Testis (tissue), 2 donors: ENCODE results near the gene VPS18.

Source experiments
- CTCF ChIP-seq, 3 experiments: fragments of 450-650 bp in 2 of 3; fragments of 200-600 bp in 1 of 3; sonication (generic) in 1 of 3; IDR thresholded peaks; one replicate each; pipeline ENCODE4 v1.5.1; 2016 to 2019; ENCODE audit warnings: antibody characterized with exemption in 3 of 3, mild to moderate bottlenecking in 2 of 3, moderate library complexity in 1 of 3
- POLR2A ChIP-seq: fragments of 450-650 bp; IDR thresholded peaks from one replicate; pipeline ENCODE4 v1.6.1; 2017; ENCODE audit warnings: antibody characterized with exemption, mild to moderate bottlenecking, moderate library complexity

DNA sequence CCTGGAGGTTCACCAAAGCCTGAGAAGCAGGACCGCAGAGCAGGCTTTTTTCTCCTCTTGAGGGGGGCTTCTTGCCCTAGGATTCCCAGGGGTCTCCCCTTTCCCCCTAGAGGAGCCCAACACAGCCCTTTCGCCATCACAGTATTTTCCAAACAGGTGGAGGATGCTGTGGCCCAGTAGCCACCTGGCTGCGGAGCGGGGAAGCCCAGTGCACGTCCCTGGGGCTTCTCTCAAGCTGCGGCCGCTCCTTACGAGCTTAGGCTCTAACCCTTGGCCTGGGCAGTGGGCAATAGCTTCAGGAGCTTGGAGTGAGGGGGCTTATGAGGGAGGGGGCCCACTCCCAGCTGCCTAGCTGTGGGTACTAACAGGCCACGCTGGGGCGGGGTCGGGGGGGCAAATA is 23.3 kb downstream of the VPS18 start:
- no peak for TF ChIP-seq CTCF (IDR thresholded peaks at IDR 0.05)
- TF ChIP-seq POLR2A = no peak
